Measurements from ENCODE around the gene NUBP1. TPM values are rescaled to one million over a fixed set of nuclear protein-coding genes. Genes with fewer than 3 reads are reported as not detected.

NUBP1 gene
- total RNA-seq, 1 donor from 2014 or later = 16.6 TPM

GRCh38 chr16:10791048-10791447 is 47.4 kb downstream of the NUBP1 start:
- Histone ChIP-seq H3K4me3 (ENCODE audit: low read depth, low read length) (no peak overlapping the region), H3K27me3 (ENCODE audit: control insufficient read depth, insufficient read depth, low read length) (no peaks in the 10 kb centered on the region), H3K36me3 (ENCODE audit: control insufficient read depth, insufficient read depth, low read length) (no peaks in the 10 kb centered on the region)
- DNase-seq (ENCODE audit: low read depth) = no peak
- TF ChIP-seq, protein P1, sequence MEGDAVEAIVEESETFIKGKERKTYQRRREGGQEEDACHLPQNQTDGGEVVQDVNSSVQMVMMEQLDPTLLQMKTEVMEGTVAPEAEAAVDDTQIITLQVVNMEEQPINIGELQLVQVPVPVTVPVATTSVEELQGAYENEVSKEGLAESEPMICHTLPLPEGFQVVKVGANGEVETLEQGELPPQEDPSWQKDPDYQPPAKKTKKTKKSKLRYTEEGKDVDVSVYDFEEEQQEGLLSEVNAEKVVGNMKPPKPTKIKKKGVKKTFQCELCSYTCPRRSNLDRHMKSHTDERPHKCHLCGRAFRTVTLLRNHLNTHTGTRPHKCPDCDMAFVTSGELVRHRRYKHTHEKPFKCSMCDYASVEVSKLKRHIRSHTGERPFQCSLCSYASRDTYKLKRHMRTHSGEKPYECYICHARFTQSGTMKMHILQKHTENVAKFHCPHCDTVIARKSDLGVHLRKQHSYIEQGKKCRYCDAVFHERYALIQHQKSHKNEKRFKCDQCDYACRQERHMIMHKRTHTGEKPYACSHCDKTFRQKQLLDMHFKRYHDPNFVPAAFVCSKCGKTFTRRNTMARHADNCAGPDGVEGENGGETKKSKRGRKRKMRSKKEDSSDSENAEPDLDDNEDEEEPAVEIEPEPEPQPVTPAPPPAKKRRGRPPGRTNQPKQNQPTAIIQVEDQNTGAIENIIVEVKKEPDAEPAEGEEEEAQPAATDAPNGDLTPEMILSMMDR (IDR thresholded peaks at IDR 0.05; ENCODE audit: insufficient read depth, low read length, severe bottlenecking) = no peak
- FAIRE-seq = no peak

DNA sequence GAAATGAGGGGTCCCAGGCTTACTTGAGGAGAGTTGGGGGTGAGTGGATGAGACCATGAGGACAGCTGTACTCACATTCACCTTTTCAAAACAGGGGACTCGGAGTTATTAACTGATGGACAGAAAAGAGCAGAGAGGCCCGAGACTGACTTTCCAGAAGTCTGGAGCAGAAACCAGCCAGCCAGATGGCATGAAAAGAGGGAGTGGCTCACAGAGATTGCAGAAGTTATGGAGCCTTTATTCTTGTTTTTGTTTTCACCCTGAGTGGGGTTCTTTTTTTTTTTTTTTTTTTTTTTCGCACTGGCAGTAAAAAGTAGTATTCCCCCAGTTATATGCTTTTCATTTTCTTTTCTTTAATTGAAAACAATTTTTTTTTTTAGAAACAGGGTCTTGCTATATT is 56.1 kb downstream of the NUBP1 start:
- no peak overlapping the region for H3K4me3 ChIP-seq (ENCODE audit: low read depth, low read length)
- DNase-seq (ENCODE audit: low read depth) = no peak
- TF ChIP-seq, protein P1 (IDR thresholded peaks at IDR 0.05; ENCODE audit: insufficient read depth, low read length, severe bottlenecking) = no peak
- no peaks in the 10 kb centered on the region for H3K36me3 ChIP-seq (ENCODE audit: control insufficient read depth, insufficient read depth, low read length)
- FAIRE-seq = no peak
- no peaks in the 10 kb centered on the region for H3K27me3 ChIP-seq (ENCODE audit: control insufficient read depth, insufficient read depth, low read length)

- H3K27me3 ChIP-seq (ENCODE audit: control insufficient read depth, insufficient read depth, low read length) = no peaks in the 10 kb centered on the region
- TF ChIP-seq, protein P1 (IDR thresholded peaks at IDR 0.05; ENCODE audit: insufficient read depth, low read length, severe bottlenecking) = no peak
- DNase-seq (ENCODE audit: low read depth) (no peak), FAIRE-seq (no peak)
- H3K36me3 ChIP-seq (ENCODE audit: control insufficient read depth, insufficient read depth, low read length) = no peaks in the 10 kb centered on the region
- H3K4me3 ChIP-seq (ENCODE audit: low read depth, low read length) = no peak overlapping the region
These were observed 61.7 kb downstream of the NUBP1 start for GRCh38 chr16:10805334-10805733.

DNA sequence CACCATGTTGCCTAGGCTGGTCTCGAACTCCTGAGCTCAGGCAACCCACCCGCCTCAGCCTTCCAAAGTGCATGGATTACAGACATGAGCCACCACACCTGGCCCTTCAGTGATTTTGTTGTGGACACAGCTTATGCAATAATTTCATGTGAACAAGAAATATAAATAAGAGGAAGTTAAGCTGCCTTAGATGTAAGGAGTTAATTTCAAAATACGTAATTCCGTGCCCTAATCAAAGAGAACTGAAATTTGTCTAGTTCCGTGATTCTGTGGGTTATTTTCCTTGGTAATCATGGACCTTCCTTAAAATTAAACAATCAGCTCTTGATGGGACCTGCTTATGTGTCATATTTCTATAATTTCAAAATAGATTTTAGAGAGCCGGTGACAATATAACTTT is 63.1 kb downstream of the NUBP1 start:
- Histone ChIP-seq H3K36me3 (ENCODE audit: control insufficient read depth, insufficient read depth, low read length) (no peaks in the 10 kb centered on the region), H3K4me3 (ENCODE audit: low read depth, low read length) (no peak overlapping the region), H3K27me3 (ENCODE audit: control insufficient read depth, insufficient read depth, low read length) (no peaks in the 10 kb centered on the region)
- no peak for DNase-seq (ENCODE audit: low read depth)
- TF ChIP-seq, protein P1 (IDR thresholded peaks at IDR 0.05; ENCODE audit: insufficient read depth, low read length, severe bottlenecking) = no peak
- FAIRE-seq = no peak

DNA sequence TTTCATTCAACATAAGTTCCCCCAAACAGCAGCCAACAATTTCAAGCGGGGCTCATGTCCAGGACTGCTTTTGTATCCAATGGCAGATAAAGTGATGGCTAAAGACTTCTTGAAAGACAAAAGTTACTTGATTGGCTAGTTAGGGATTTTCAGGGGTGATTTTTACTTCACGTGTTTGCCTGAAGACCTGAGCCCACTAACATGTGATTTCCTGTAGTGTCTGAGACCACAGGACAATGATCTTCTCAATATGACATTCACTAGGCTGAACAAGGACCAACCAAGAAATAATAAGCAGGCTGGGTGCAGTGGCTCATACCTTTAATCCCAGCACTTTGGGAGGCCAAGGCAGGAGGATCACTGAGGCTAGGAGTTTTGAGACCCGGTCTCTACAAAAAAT is 64.6 kb downstream of the NUBP1 start:
- no peak for FAIRE-seq
- TF ChIP-seq, protein P1 (IDR thresholded peaks at IDR 0.05; ENCODE audit: insufficient read depth, low read length, severe bottlenecking) = no peak
- no peaks in the 10 kb centered on the region for H3K27me3 ChIP-seq (ENCODE audit: control insufficient read depth, insufficient read depth, low read length)
- DNase-seq (ENCODE audit: low read depth) = no peak
- no peak overlapping the region for H3K4me3 ChIP-seq (ENCODE audit: low read depth, low read length)
- no peaks in the 10 kb centered on the region for H3K36me3 ChIP-seq (ENCODE audit: control insufficient read depth, insufficient read depth, low read length)

DNA sequence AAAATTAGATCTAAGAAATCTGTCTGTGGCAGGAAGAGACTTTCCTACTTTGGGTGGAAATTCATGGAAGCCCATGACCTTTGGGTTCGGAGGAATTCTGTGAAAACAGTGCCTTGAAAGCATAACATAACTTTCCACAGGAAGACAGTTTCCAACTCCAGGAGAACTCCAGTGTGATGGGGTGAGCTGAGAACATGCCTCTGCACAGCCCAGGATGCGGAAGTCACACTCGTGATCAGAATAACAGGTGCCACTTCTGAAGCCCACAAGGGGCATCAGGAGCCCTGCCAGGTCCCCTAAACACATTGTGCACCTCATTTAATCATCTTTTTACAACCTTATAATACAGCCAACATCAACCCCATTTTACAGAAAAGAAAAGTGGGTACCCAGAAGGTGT is 65.2 kb downstream of the NUBP1 start:
- no peaks in the 10 kb centered on the region for H3K27me3 ChIP-seq (ENCODE audit: control insufficient read depth, insufficient read depth, low read length)
- TF ChIP-seq, protein P1 (IDR thresholded peaks at IDR 0.05; ENCODE audit: insufficient read depth, low read length, severe bottlenecking) = no peak
- no peaks in the 10 kb centered on the region for H3K36me3 ChIP-seq (ENCODE audit: control insufficient read depth, insufficient read depth, low read length)
- no peak overlapping the region for H3K4me3 ChIP-seq (ENCODE audit: low read depth, low read length)
- DNase-seq (ENCODE audit: low read depth) = no peak
- FAIRE-seq = no peak

Measured in bronchial epithelial cell (primary cell).